Left lung (tissue), 10 donors: ENCODE results near the gene ATL1. TPM values are rescaled to one million over a fixed set of nuclear protein-coding genes. Genes with fewer than 3 reads are reported as not detected.
A peak's percentile ranks its signal among the peaks of the same experiment; 100 is the strongest.

ENCODE experiments used
- ATAC-seq: fragments of 200-7000 bp; cut with Tn5 transposase; one replicate; pipeline ENCODE4 v1.9.1; 2020; ENCODE audit warnings: moderate library complexity
- DNase-seq, 4 donors: peaks; one replicate each; pipeline ENCODE4 v3.0.0-alpha.2; 2013 to 2020
- H3K27ac ChIP-seq, 2 donors: fragments of 200-600 bp; sonication (generic) in 1 of 2; one replicate each; pipeline versions ENCODE4 v1.5.0 to v1.8.0; 2020 to 2021
- H3K27me3 ChIP-seq, 2 donors: fragments of 200-600 bp; sonication (generic) in 1 of 2; one replicate each; pipeline versions ENCODE4 v1.5.0 to v1.8.0; 2020 to 2021
- H3K36me3 ChIP-seq, 2 donors: fragments of 200-600 bp; sonication (generic) in 1 of 2; one replicate each; pipeline versions ENCODE4 v1.5.0 to v1.8.0; 2020 to 2021
- H3K4me1 ChIP-seq, 2 donors: fragments of 200-600 bp; one replicate each; pipeline ENCODE4 v1.8.0; 2021
- H3K4me3 ChIP-seq, 2 donors: fragments of 200-600 bp; sonication (generic) in 1 of 2; one replicate each; pipeline versions ENCODE4 v1.5.0 to v1.8.0; 2020 to 2021; ENCODE audit warnings: mild to moderate bottlenecking in 1 of 2
- H3K9me3 ChIP-seq, 2 donors: fragments of 200-600 bp; sonication (generic) in 1 of 2; one replicate each; pipeline versions ENCODE4 v1.5.0 to v1.8.0; 2020 to 2021
- CTCF ChIP-seq, 2 donors: fragments of 200-600 bp; sonication (generic) in 1 of 2; IDR thresholded peaks; one replicate each; pipeline versions ENCODE4 v1.5.0 to v1.8.0; 2021; ENCODE audit warnings: antibody characterized with exemption in 2 of 2
- intact Hi-C, 2 donors: fragments of 100-400 bp; cut with DNase I; formaldehyde crosslinking; loops; one replicate each; pipeline versions ENCODE4 v1.11.2 to v1.14.2; 2022
- polyA plus RNA-seq, 6 donors: library from polyadenylated mRNA; unstranded; fragments of 120-200 nt; gene quantifications; one replicate each; pipeline ENCODE4 v1.2.1, GENCODE V29; 2013; ENCODE audit not compliant: insufficient read length in 6 of 6
- total RNA-seq, 2 donors: library from RNA; stranded (reverse); fragmentation: NEBNext Ultra II Directional; extraction: Animal tissue kit (Norgen Biotek cat#: 25700); gene quantifications; one replicate each; pipeline ENCODE4 v1.2.1, GENCODE V29; 2021
- donor health status: DM: no; HTN: yes; CAD: no.
- donor health status: DM: no; HTN: no; CAD: no.

The ATL1 gene
- total and polyA plus RNA-seq, 8 donors, result 5.4 to 10.8 (median 7.7) TPM

- Histone ChIP-seq H3K27ac (peak overlapping the region; percentile 10 to 30), H3K4me3 (no peak overlapping the region), H3K27me3 (no peaks in the 10 kb centered on the region), H3K4me1 (peaks cover 3 to 41% of the 10 kb centered on the region in 2 donors), H3K36me3 (no peaks in the 10 kb centered on the region), H3K9me3 (no peaks in the 10 kb centered on the region)
- intact Hi-C loops, result no loop called here
- TF ChIP-seq CTCF (IDR thresholded peaks at IDR 0.05), result no peak
- ATAC-seq (peak; percentile 78), DNase-seq (no peak)
These were observed 38.8 kb upstream of the ATL1 start for GRCh38 chr14:50520947-50521815.

- Histone ChIP-seq H3K9me3 (no peaks in the 10 kb centered on the region), H3K4me1 (peaks cover 3 to 47% of the 10 kb centered on the region in 2 donors), H3K36me3 (no peaks in the 10 kb centered on the region), H3K4me3 (no peak overlapping the region), H3K27me3 (no peaks in the 10 kb centered on the region), H3K27ac (peak overlapping the region; percentile 10 to 30)
- ATAC-seq (peak; percentile 35), DNase-seq (no peak)
- no peak for TF ChIP-seq CTCF (IDR thresholded peaks at IDR 0.05)
- intact Hi-C loops, result no loop called here
These were observed 38.0 kb upstream of the ATL1 start for GRCh38 chr14:50521912-50522341.

GRCh38 chr14:50523271-50524041 lies 36.5 kb upstream of the ATL1 start:
- H3K27me3 ChIP-seq, result no peaks in the 10 kb centered on the region
- no peak for DNase-seq
- no peak for ATAC-seq
- intact Hi-C loops, result no loop called here
- peaks cover 3 to 54% of the 10 kb centered on the region in 2 donors for H3K4me1 ChIP-seq
- no peaks in the 10 kb centered on the region for H3K9me3 ChIP-seq
- H3K36me3 ChIP-seq, result no peaks in the 10 kb centered on the region
- H3K27ac ChIP-seq, result peak overlapping the region in 1 of 2 donors; percentile 1
- no peak overlapping the region for H3K4me3 ChIP-seq
- TF ChIP-seq CTCF (IDR thresholded peaks at IDR 0.05), result no peak

- Histone ChIP-seq H3K36me3 (no peaks in the 10 kb centered on the region), H3K27me3 (no peaks in the 10 kb centered on the region), H3K27ac (peak overlapping the region in 1 of 2 donors; percentile 1), H3K9me3 (no peaks in the 10 kb centered on the region), H3K4me3 (no peak overlapping the region), H3K4me1 (peaks cover 3 to 59% of the 10 kb centered on the region in 2 donors)
- no peak for ATAC-seq
- intact Hi-C loops, result no loop called here
- DNase-seq, result no peak
- no peak for TF ChIP-seq CTCF (IDR thresholded peaks at IDR 0.05)
These were observed 35.9 kb upstream of the ATL1 start for GRCh38 chr14:50524060-50524459.
